ENCODE measurements around the gene SMG6. TPM values are rescaled to one million over a fixed set of nuclear protein-coding genes. Genes with fewer than 3 reads are reported as not detected.

SMG6 gene
- total RNA-seq, 1 experiment from 2014 or later, result 28.6 TPM

DNA sequence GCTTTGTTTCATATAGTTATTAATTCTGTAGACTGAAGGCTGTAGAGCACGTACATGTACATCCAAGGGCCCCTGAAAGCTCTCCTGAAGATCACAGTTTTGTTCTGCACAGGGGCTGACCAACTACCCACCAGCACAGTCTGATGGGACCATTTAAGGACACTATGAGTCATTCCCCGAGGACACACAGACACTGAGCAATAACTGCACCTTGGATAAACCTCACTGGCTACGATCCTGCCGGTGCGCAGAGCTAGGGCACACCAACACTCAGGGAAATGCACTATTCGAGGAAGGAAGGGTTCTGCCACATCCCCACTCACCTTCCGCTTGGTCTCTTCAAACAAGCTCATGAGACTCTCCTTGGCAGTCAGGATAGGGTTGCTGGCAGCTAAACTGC, 20.3 kb downstream of the SMG6 start:
- no peak overlapping the region for H3K9ac ChIP-seq (ENCODE audit: extremely low read depth, insufficient read length, low read length)
- no peaks in the 10 kb centered on the region for H3K23me2 ChIP-seq (ENCODE audit: insufficient read length, low read depth, low read length, poor library complexity, severe bottlenecking)
- no peak overlapping the region for H3K4me3 Mint-ChIP-seq
- H3K23ac ChIP-seq (ENCODE audit: insufficient read length, low read depth, low read length), result no peak overlapping the region
- no peak overlapping the region for H3K14ac ChIP-seq (ENCODE audit: insufficient read depth, low read length)
- no peaks in the 10 kb centered on the region for H3K27me3 Mint-ChIP-seq (ENCODE audit: low read depth)
- H2AFZ ChIP-seq (ENCODE audit: low read length), result no peak overlapping the region
- no peak overlapping the region for H3K4ac ChIP-seq (ENCODE audit: low read depth, low read length)
- no peak overlapping the region for H3K27ac ChIP-seq (ENCODE audit: insufficient read length, low read depth, low read length)
- H2BK120ac ChIP-seq (ENCODE audit: low read depth, low read length, poor library complexity, severe bottlenecking), result no peak overlapping the region
- no peaks in the 10 kb centered on the region for H3K27me3 ChIP-seq (ENCODE audit: insufficient read depth, low read length)
- H2BK12ac ChIP-seq (ENCODE audit: insufficient read length, low read depth, low read length), result no peak overlapping the region
- no peaks in the 10 kb centered on the region for H3K4me1 Mint-ChIP-seq
- TF ChIP-seq, protein P1, sequence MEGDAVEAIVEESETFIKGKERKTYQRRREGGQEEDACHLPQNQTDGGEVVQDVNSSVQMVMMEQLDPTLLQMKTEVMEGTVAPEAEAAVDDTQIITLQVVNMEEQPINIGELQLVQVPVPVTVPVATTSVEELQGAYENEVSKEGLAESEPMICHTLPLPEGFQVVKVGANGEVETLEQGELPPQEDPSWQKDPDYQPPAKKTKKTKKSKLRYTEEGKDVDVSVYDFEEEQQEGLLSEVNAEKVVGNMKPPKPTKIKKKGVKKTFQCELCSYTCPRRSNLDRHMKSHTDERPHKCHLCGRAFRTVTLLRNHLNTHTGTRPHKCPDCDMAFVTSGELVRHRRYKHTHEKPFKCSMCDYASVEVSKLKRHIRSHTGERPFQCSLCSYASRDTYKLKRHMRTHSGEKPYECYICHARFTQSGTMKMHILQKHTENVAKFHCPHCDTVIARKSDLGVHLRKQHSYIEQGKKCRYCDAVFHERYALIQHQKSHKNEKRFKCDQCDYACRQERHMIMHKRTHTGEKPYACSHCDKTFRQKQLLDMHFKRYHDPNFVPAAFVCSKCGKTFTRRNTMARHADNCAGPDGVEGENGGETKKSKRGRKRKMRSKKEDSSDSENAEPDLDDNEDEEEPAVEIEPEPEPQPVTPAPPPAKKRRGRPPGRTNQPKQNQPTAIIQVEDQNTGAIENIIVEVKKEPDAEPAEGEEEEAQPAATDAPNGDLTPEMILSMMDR (conservative IDR thresholded peaks at IDR 0.05), result no peak
- no peak overlapping the region for H3T11ph ChIP-seq (ENCODE audit: low read length)
- DNase-seq, result no peak
- H3K18ac ChIP-seq (ENCODE audit: insufficient read length, low read depth, low read length), result no peak overlapping the region
- H3K4me1 ChIP-seq (ENCODE audit: insufficient read depth, low read length), result no peaks in the 10 kb centered on the region
- H4K20me1 ChIP-seq (ENCODE audit: control insufficient read depth, insufficient read depth, insufficient read length), result no peaks in the 10 kb centered on the region
- H3K79me1 ChIP-seq (ENCODE audit: insufficient read depth, low read depth, low read length, poor library complexity, severe bottlenecking), result no peaks in the 10 kb centered on the region
- H3K9me3 Mint-ChIP-seq, result no peaks in the 10 kb centered on the region
- H4K91ac ChIP-seq (ENCODE audit: insufficient read length, low read depth, low read length), result no peak overlapping the region
- H3K79me2 ChIP-seq (ENCODE audit: insufficient read depth, low read length), result no peaks in the 10 kb centered on the region
- no CpG with 5 or more reads among the region's 7 CpGs for WGBS (ENCODE audit: extremely low coverage, insufficient read length, low lambda C conversion rate)
- H3K4me2 ChIP-seq (ENCODE audit: insufficient read depth, insufficient read length, low read length), result no peak overlapping the region
- no peak overlapping the region for H2AK5ac ChIP-seq (ENCODE audit: insufficient read length, low read length)
- H3K9me3 ChIP-seq (ENCODE audit: control insufficient read depth, low read depth, low read length), result no peaks in the 10 kb centered on the region
- H3K56ac ChIP-seq (ENCODE audit: insufficient read length, low read depth, low read length), result no peak overlapping the region
- H2BK5ac ChIP-seq (ENCODE audit: insufficient read length, low read length), result no peak overlapping the region
- H2BK15ac ChIP-seq (ENCODE audit: low read depth, low read length), result no peak overlapping the region
- no peak overlapping the region for H3K27ac Mint-ChIP-seq
- no peak overlapping the region for H4K8ac ChIP-seq (replicated peaks; ENCODE audit: insufficient read length, low read depth, low read length)
- no peak overlapping the region for H4K5ac ChIP-seq (ENCODE audit: insufficient read length, low read depth, low read length)
- no peak overlapping the region for H2BK20ac ChIP-seq (ENCODE audit: low read depth, low read length, poor library complexity, severe bottlenecking)
- peaks cover 19 to 62% (median 55%) of the 10 kb centered on the region in 3 experiments; a peak in 6 of 7 replicates for H3K36me3 Mint-ChIP-seq (ENCODE audit: insufficient read depth in 1 of 3, low read depth in 3 of 3)
